ENCODE data around the gene PIM2.

The PIM2 gene

GRCh38 chrX:48938721-48939425, 20.0 kb upstream of the PIM2 start:
- H3K4me3 Mint-ChIP-seq: no peak overlapping the region
- H3K27me3 Mint-ChIP-seq (ENCODE audit: low read depth, poor library complexity): peaks cover 3% of the 10 kb centered on the region
- peaks cover 35% of the 10 kb centered on the region for H3K9me3 Mint-ChIP-seq
- peaks cover 26% of the 10 kb centered on the region for H3K4me1 Mint-ChIP-seq
- TF ChIP-seq CTCF (IDR thresholded peaks at IDR 0.05): no peak
- DNase-seq: no peak
- H3K27ac Mint-ChIP-seq: peak overlapping the region; percentile 75
- peaks cover 50% of the 10 kb centered on the region for H3K36me3 Mint-ChIP-seq (ENCODE audit: low read depth)

GRCh38 chrX:48937054-48937907, 18.5 kb upstream of the PIM2 start:
- DNase-seq: no peak
- peaks cover 24% of the 10 kb centered on the region for H3K4me1 Mint-ChIP-seq
- H3K27ac Mint-ChIP-seq: peak overlapping the region; percentile 61
- no peak for TF ChIP-seq CTCF (IDR thresholded peaks at IDR 0.05)
- H3K4me3 Mint-ChIP-seq: no peak overlapping the region
- H3K9me3 Mint-ChIP-seq: peaks cover 39% of the 10 kb centered on the region
- H3K27me3 Mint-ChIP-seq (ENCODE audit: low read depth, poor library complexity): no peaks in the 10 kb centered on the region
- H3K36me3 Mint-ChIP-seq (ENCODE audit: low read depth): peaks cover 47% of the 10 kb centered on the region

GRCh38 chrX:48936429-48937053, 17.7 kb upstream of the PIM2 start:
- no peak for TF ChIP-seq CTCF (IDR thresholded peaks at IDR 0.05)
- no peak overlapping the region for H3K4me3 Mint-ChIP-seq

GRCh38 chrX:48935301-48935670, 16.5 kb upstream of the PIM2 start:
- H3K36me3 Mint-ChIP-seq (ENCODE audit: low read depth): peaks cover 58% of the 10 kb centered on the region
- DNase-seq: no peak

More at GRCh38 chrX:48936429-48937053, 17.7 kb upstream of the PIM2 start:
- Mint-ChIP-seq H3K36me3 (ENCODE audit: low read depth) (peaks cover 47% of the 10 kb centered on the region), H3K4me1 (peaks cover 22% of the 10 kb centered on the region), H3K27me3 (ENCODE audit: low read depth, poor library complexity) (no peaks in the 10 kb centered on the region), H3K27ac (peak overlapping the region; percentile 59), H3K9me3 (peaks cover 31% of the 10 kb centered on the region)
- DNase-seq: no peak

More at GRCh38 chrX:48935301-48935670, 16.5 kb upstream of the PIM2 start:
- no peaks in the 10 kb centered on the region for H3K27me3 Mint-ChIP-seq (ENCODE audit: low read depth, poor library complexity)
- H3K4me1 Mint-ChIP-seq: peaks cover 22% of the 10 kb centered on the region
- peaks cover 38% of the 10 kb centered on the region for H3K9me3 Mint-ChIP-seq
- no peak overlapping the region for H3K4me3 Mint-ChIP-seq
- peak overlapping the region; percentile 39 for H3K27ac Mint-ChIP-seq
- no peak for TF ChIP-seq CTCF (IDR thresholded peaks at IDR 0.05)
